GM21447 (cell line): Measurements from ENCODE around the gene MPHOSPH9.

Experiments used
- ATAC-seq: cut with Tn5 transposase; IDR thresholded peaks from one replicate; pipeline ENCODE4 v1.9.1; 2021; ENCODE audit not compliant: unreplicated experiment

The MPHOSPH9 gene

GRCh38 chr12:123232807-123233504 lies at the start of gene MPHOSPH9, which contains the start of gene MTRFR:
Gene MPHOSPH9 (minus strand): TSS chr12:123233141. CDS start chr12:123230364, 2,777 bp downstream.
Gene MTRFR (plus strand): TSS chr12:123233436. CDS start chr12:123253675, 20,239 bp downstream.
- ATAC-seq = peak; percentile 74

- ATAC-seq = no peak
Observed at GRCh38 chr12:123282111-123282510, 49.2 kb upstream of the MPHOSPH9 start.

- ATAC-seq = no peak
Observed at GRCh38 chr12:123280971-123281370, 48.0 kb upstream of the MPHOSPH9 start.

GRCh38 chr12:123278101-123278627 lies 45.2 kb upstream of the MPHOSPH9 start:
- peak; percentile 92 for ATAC-seq

GRCh38 chr12:123273166-123273565 lies 40.2 kb upstream of the MPHOSPH9 start:
- ATAC-seq = no peak

- peak; percentile 49 for ATAC-seq
Observed at GRCh38 chr12:123271001-123271668, 38.2 kb upstream of the MPHOSPH9 start.

GRCh38 chr12:123270214-123271000 lies 37.5 kb upstream of the MPHOSPH9 start:
- ATAC-seq = no peak

- no peak for ATAC-seq
Observed at GRCh38 chr12:123269896-123270213, 36.9 kb upstream of the MPHOSPH9 start.

- ATAC-seq = no peak
Observed at GRCh38 chr12:123269395-123269892, 36.5 kb upstream of the MPHOSPH9 start.

- ATAC-seq = no peak
Observed at GRCh38 chr12:123268850-123269249, 35.9 kb upstream of the MPHOSPH9 start.

- no peak for ATAC-seq
Observed at GRCh38 chr12:123267991-123268843, 35.3 kb upstream of the MPHOSPH9 start.

GRCh38 chr12:123267335-123267920 lies 34.5 kb upstream of the MPHOSPH9 start:
- no peak for ATAC-seq

GRCh38 chr12:123266679-123267277 lies 33.8 kb upstream of the MPHOSPH9 start:
- no peak for ATAC-seq

GRCh38 chr12:123265851-123266678 lies 33.1 kb upstream of the MPHOSPH9 start:
- no peak for ATAC-seq

- ATAC-seq = no peak
Observed at GRCh38 chr12:123264642-123265041, 31.7 kb upstream of the MPHOSPH9 start.

- no peak for ATAC-seq
Observed at GRCh38 chr12:123263196-123263817, 30.4 kb upstream of the MPHOSPH9 start.

- ATAC-seq = no peak
Observed at GRCh38 chr12:123261196-123261595, 28.3 kb upstream of the MPHOSPH9 start.

- no peak for ATAC-seq
Observed at GRCh38 chr12:123260081-123260480, 27.1 kb upstream of the MPHOSPH9 start.
